GM21786 (cell line): ENCODE data around the gene CDH11.

Source experiments
- ATAC-seq: cut with Tn5 transposase; IDR thresholded peaks from one replicate; pipeline ENCODE4 v1.9.1; 2021; ENCODE audit not compliant: unreplicated experiment

CDH11 gene

DNA sequence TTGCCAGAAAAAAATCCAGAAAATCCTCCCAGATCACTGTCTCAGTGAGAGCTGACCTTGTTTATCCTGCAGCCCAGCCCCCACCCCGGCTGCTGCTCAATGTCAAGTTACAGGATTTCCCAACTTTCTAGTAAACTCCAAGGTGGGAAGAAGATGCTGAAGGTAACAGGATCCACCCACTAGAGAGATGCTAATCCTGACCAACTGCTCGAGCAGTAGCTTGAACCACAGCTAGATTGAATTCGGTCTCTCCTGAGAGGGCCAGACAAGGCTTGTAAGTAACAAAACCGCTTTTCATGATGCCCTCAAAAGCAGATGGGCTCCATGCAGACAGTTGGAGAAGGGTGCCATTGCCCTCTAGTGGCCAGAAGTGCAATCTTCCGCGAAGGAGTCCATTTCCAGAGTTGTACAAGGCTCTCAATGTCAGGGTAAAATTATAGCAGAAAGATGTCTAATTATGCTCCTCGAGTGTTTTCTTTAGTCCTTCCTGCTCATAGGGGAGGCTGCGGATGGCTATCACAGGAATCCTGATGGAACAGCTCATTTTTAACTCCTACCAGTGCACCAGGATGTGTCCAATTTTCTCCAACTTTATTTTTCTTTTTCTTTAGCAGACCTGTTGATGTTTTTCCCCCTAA, 3.9 kb downstream of the CDH11 start:
- peak; percentile 85 for ATAC-seq

DNA sequence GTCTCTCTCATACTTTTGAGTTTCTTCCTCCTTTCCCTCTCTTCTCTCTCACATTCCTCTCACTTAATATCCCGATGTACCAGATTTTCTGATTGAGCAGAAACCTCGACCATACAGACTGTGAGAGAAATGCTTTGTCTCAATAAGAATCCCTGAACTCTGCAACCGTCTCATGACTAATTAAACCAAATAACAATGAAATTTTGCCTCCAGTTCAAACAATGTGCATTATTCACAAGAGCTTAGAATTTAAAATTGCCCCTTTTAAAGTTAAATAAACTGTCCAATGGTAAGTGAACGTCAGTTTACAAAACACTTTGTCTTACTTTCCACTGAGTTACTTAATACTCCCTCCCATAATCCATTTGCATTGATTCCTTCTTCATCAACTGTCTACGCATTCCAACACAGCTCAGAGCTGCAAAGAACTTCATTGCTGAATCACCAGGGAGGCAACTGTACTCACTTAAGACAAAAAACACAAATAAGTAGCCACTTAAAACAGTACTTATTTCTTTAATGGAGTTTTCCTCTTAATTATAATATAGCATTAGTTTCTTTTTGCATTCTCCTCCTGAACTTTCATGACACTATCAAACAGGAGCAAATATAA, 4.9 kb downstream of the CDH11 start:
- ATAC-seq = no peak

- no peak for ATAC-seq
Observed at GRCh38 chr16:65116216-65116615, 5.6 kb downstream of the CDH11 start.

DNA sequence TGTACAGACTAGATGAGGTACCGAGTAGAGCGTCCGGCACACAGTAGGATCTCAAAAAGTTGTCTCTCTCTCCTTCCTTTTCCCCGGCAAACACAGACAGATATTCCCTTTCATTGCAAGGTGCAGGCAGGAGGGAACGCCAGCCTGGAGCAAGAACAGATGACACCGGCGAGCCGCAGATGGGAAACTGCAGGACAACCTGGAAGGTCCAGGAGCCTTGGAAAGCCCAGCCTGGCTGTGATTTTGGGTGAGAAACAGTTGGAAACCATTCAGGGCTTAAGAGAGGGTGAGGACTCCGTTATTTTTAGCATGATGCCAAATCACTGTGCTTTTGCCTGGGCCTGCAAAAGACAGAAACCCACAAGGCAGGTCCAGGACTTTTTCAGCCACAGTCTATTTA, 7.3 kb downstream of the CDH11 start:
- ATAC-seq = no peak

DNA sequence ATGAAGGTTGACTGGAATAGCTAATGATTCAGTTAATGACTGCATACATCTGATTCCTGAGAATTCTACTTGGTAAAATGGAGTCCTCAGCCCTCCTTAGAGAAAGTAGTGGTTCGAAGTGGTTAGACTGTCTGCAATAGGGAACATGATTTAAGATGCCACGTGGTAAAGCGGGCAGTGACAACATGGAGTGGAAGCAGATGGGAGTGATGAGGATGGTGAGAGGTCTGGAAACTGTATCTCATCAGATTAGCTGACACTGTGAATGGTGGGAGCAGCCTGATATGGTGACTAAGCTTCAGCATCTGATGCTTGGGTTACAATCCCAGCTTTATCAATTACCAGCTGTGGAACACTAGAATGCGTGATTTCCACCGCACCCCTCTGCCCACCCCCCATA, 8.4 kb downstream of the CDH11 start:
- no peak for ATAC-seq

DNA sequence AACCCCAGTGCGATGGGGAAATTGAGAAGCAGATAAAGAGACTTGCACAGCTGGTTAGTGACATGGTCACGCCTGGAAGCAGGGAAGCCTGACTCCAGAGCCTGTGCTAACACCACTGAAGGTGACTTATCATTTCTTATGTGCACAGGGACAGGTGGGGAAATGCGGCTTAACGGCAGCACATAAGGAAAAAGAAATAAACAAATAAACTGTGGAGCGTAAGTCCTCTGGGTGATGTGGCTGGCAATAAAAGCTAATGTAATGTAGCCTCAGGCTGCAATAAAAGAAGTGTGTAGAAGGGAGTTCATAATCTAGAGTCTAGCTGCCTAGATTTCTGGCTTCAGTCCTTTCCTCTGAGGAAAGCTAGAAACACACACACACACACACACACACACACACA, 10.6 kb downstream of the CDH11 start:
- ATAC-seq = no peak

GRCh38 chr16:65106757-65107156, 15.1 kb downstream of the CDH11 start:
- ATAC-seq = no peak

DNA sequence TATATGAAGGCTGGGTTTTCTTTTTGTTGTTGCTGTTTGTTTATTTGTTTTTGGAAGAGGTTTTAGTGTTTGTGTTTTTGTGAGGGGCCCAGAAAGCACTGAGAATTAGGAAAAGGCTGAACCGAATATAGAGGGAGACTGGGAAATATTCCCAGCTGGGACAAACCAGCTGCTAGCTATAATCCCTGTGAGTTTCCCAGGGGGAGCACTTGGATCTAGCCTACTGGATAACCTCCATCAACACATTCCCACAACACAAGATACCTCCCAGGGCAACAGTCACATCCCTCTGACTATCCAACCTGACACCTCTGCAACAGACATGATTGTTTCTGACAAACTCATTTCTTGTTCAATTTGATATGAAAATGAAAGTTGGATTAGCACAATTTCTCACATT, 16.7 kb downstream of the CDH11 start:
- ATAC-seq = no peak

GRCh38 chr16:65104471-65104870, 17.4 kb downstream of the CDH11 start:
- ATAC-seq = no peak

GRCh38 chr16:65102326-65102725, 19.5 kb downstream of the CDH11 start:
- no peak for ATAC-seq

GRCh38 chr16:65101009-65101408, 20.9 kb downstream of the CDH11 start:
- ATAC-seq = no peak

DNA sequence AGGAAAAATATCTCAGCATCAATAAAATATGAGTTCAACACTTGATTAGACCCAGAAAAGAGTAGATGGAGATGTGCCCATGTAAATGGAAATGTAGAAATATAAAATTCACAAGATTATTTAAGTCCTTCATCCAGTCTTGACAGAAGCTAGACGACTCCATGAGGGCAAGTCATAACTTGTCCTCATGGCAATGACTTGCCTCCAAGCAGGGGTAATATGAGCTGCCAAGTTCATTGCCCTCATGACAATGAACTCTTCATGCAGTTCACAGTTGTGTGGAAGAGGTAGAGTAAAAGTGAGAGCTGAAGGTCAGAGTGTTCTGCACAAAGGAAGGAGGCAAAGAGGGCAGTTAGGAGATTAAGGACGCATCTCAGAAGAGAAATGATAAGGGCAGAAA, 22.3 kb downstream of the CDH11 start:
- ATAC-seq = no peak

DNA sequence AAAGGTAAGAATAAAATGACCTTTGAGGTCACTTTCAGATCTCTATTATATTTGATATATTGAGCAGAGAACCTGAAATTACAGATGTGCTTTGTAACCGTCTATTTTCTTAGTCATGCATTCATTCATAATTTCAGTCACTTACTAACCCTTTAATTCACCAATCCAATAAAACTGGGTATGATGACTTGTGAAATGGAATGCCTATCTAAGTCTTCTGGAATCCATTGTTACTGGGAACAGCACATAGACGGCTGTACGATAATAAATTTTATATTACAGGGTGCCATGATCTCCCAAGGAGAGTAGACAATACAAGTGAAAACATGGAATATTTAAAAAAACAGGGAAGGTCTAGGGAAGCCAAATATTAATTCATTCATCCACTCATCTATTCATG, 22.9 kb downstream of the CDH11 start:
- no peak for ATAC-seq

DNA sequence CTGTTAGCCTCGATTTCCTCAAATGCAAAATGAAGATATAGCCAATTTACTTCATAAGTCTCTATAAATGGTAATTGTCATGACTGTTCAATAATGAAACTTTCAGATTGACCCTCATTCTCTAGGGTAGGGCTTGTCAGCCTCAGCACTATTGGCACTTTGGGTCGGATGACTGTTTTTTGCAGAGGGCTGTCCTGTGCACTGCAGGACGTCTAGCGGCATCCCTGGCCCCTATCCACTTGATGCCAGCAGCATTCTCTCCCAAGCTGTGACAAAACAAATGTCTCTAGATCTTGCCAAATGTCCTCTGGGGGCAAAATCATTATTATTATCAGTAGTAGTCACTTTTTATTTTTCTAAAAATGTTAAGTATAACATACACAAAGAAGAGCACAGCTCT, 24.6 kb downstream of the CDH11 start:
- ATAC-seq = no peak

DNA sequence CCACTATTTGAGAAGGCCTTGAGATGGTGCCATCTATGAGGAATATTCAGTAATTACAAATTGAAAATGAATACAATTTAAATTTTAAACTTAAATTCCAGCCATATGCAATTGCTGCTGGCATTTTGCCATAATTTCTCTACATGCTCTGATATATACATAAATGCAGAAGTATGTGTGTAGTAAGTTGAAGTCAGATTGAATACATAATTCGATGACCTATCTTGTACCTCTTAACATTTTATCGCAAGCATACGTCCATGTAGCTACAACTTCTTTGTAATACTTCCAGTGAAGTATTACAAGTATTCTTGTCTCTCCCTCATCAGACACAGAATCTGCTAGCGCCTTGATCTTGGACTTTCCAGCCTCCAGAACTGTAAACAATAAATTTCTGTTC, 26.0 kb downstream of the CDH11 start:
- no peak for ATAC-seq

GRCh38 chr16:65095090-65095728, 26.7 kb downstream of the CDH11 start:
- no peak for ATAC-seq

DNA sequence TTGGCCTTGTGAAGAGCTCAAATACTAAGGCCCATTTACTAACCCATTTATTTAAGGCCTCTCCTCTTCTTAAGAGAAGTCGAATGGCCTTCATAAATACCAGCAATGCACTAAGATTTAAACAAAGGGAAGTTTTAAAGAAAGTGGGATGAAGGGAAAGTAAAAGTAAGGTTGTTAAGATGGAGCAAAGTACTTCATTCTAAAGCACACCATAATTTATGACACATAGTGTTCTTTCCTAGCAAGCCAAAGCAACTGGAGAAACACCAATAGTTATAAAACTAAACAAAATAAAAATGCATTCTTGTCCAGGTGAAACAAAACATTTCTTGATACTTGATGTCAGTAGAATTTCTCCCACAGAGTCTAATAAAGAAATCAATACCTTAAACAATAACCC, 27.9 kb downstream of the CDH11 start:
- ATAC-seq = no peak

DNA sequence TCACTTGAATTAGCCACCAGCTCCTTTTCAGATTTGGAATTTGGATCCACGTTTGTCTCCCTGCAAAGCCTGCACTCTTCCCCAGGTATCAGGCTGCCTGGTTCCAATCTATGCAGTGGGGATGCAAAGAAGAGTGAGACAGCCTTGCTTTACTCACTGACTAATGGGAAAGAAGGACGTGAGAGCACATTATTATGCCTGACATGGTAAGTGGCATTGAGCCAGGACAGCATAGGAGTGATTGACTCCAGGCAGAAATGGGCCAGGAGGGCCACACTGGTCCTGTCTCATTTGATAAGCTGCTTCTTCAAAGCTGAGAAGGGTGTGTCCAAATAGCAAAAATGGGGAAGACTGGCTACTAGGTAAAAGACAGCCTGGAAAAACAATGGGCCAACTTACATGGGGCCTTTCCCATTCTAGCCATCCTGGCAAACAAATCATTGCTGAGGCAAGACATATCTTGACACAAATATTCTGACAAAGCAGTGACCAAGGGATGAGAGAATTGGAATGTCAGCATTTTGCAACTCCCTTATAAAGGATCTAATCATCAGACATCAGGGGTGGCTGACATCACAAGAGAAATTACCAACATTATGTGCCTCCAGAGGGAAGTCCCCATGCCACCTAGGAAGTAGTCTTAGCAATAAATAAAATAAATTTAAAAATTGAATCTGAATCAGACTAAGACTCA, 38.6 kb downstream of the CDH11 start:
- no peak for ATAC-seq

GRCh38 chr16:65079549-65079948, 42.3 kb downstream of the CDH11 start:
- no peak for ATAC-seq

DNA sequence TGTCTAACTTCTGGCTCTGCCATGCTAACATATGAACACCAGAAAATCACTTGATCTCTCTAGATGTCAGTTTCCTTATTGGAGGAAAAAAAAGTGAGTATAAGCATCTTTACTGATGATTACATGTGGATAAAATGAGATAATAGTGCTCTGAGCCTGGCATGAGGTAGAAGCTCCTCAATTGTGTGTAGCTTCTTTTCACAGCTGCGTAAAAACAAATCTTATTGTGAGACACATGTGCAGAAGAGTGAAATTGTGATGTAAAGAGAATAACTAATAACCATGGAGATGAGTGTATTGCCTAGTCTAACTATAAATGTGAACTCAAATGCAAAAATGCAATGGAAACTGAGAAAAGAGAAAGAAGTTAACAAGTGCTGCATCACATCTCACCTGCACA, 44.7 kb downstream of the CDH11 start:
- no peak for ATAC-seq

- no peak for ATAC-seq
Observed at GRCh38 chr16:65075877-65076276, 46.0 kb downstream of the CDH11 start.
